A673 (cell line): ENCODE measurements around the gene POU6F1.

Experiments used
- CTCF ChIP-seq: fragments of 300-800, 200-600 bp; sonication (generic); conservative IDR thresholded peaks from 2 replicates; pipeline ENCODE4 v1.5.1; 2017; ENCODE audit warnings: low read depth, mild to moderate bottlenecking, antibody characterized with exemption, low read length, moderate library complexity, mixed read lengths
- EZH2 ChIP-seq: fragments of 200-600 bp; sonication (generic); IDR thresholded peaks from 2 replicates; pipeline ENCODE4 v1.6.1; 2017; ENCODE audit warnings: borderline replicate concordance, low read depth, mild to moderate bottlenecking, mixed read lengths, antibody characterized with exemption, low read length; ENCODE audit not compliant: poor library complexity, severe bottlenecking

DNA sequence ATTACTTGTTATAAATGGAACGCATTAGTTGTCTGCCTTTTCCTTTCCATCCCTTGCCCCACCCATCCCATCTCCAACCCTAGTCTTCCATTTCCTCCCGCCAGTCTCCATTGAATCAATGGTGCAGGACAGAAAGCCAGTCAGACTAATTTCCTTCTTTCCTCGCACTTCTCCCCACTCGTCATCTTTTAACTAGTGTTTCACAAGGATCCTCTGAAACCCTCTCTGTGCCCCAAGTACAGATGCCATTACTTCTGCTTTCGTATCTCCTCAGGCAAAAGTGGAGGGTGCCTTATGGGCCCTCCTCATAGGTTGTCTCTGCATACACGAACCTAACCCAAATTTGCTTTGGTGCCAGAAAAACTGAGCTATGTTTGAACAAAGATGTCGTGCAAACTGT lies 25.0 kb upstream of the POU6F1 start:
- TF ChIP-seq EZH2 (no peak), CTCF (no peak)
